ENCODE measurements around the gene TTLL5.

DNA sequence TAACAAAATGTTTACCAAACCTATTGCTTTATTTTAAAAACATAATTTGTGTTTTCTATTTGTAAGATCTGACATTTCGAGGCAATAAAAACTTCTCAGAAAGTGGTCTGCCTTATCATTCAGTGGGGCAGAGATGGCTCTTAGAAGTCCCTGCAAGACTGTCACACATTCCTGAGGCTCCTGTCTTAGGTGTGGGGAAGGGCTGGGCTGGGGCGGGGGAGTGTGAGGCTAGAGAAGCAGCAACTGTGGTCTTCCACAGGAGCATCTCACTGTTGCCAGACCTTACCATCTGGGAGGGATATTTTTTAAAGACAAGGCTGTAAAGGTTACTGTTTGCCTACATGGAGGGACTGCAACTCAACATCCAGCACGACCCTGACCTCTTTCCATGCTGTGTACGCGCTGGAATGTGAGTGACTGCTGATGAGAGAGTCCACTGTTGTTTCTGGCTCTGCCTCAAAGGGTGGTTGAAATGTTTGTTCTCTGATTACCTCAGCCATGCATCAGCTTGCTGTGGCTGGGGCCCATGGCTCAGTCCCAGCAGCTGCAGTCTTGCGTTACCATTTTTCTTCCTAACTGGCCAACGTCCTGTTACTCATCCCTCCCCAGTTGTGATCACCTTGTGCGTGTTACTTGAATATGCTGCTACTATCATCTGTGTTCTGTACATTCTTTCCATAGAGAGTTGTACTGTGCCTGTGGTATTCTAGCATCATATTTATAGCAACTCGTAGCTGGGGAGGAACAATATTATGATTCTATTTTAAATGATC is 12.8 kb upstream of the TTLL5 start:
- TF ChIP-seq EP300 (IDR thresholded peaks at IDR 0.05): no peak
- TF ChIP-seq, protein P1, sequence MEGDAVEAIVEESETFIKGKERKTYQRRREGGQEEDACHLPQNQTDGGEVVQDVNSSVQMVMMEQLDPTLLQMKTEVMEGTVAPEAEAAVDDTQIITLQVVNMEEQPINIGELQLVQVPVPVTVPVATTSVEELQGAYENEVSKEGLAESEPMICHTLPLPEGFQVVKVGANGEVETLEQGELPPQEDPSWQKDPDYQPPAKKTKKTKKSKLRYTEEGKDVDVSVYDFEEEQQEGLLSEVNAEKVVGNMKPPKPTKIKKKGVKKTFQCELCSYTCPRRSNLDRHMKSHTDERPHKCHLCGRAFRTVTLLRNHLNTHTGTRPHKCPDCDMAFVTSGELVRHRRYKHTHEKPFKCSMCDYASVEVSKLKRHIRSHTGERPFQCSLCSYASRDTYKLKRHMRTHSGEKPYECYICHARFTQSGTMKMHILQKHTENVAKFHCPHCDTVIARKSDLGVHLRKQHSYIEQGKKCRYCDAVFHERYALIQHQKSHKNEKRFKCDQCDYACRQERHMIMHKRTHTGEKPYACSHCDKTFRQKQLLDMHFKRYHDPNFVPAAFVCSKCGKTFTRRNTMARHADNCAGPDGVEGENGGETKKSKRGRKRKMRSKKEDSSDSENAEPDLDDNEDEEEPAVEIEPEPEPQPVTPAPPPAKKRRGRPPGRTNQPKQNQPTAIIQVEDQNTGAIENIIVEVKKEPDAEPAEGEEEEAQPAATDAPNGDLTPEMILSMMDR (IDR thresholded peaks at IDR 0.05): no peak
